H1 (cell line): ENCODE results near the gene MDFI. TPM values are rescaled to one million over a fixed set of nuclear protein-coding genes. Genes with fewer than 3 reads are reported as not detected.

Experiments used
- CBX5 ChIP-seq: fragments of 300-800, 300-1000 bp; sonication (generic); IDR thresholded peaks from 2 replicates; pipeline ENCODE4 v1.7.1; 2016; ENCODE audit warnings: antibody characterized with exemption, low read length, low read depth
- JUN ChIP-seq: IDR thresholded peaks from 2 replicates; pipeline ENCODE4 v1.6.1; 2011; ENCODE audit warnings: low read depth, mild to moderate bottlenecking, improper control_type of control experiment, low read length
- KDM5A ChIP-seq: fragments of 200-600 bp; IDR thresholded peaks from 2 replicates; pipeline ENCODE4 v1.7.1; 2012; ENCODE audit warnings: mild to moderate bottlenecking, low read length, inconsistent platforms, mixed read lengths
- polyA plus RNA-seq, 7 experiments: library from polyadenylated mRNA; depleted of rRNA in 3 of 7; stranded (reverse) in 5 of 7; unstranded in 2 of 7; fragments of >200 nt in 5 of 7; fragments of 200-250 nt in 2 of 7; gene quantifications; 1 replicate in 5 of 7; 2 replicates in 1 of 7; 4 replicates in 1 of 7; pipeline versions ENCODE4 v1.2.1 to v1.2.3, GENCODE V29; 2011 to 2013; ENCODE audit warnings: missing spikeins in 2 of 7, mixed read lengths in 2 of 7
- total RNA-seq: library from RNA; stranded (reverse); fragmentation: NEBNext Ultra II Directional; extraction: Animal tissue kit (Norgen Biotek cat#: 25700); gene quantifications from 2 replicates; pipeline ENCODE4 v1.2.1, GENCODE V29; 2021
- TF ChIP-seq, protein P1 (sequence below): fragments of 300-600 bp; sonication (generic); IDR thresholded peaks from 2 replicates; pipeline ENCODE4 v1.7.1; 2012; ENCODE audit warnings: low read length, moderate library complexity, mild to moderate bottlenecking, inconsistent platforms; ENCODE audit not compliant: insufficient replicate concordance

MDFI gene
- total and polyA plus RNA-seq, 2 of the 8 experiments (the other 6 are each of a cell fraction or from before 2014, with no cell fraction given), result 41.0 to 65.6 TPM

DNA sequence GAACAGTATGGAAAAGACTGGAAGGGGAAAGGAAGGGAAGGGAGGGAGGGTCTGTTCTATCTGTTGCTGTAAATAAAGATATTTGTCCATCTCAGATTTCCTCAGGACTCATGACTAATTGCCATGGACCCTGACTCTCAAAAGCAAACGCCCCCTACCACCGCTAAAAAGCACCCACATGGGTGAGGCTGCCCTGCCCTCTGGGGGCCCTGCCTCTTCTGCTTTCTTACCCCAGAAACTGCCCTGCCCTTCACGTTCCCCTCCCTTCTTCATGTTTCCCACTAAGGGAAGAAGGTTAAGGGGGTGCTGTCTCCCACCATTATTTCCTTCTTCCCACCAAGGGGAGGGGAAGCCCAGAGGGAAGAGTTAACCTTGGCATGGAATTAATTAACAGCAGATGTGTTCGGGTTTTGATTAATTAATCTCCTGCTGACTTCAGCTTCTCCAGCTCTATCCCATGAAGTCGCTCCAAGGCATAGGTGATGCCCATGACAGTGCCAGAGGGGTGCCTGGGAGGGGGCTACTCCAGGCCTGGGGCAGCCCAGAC, 16.0 kb downstream of the MDFI start (continued):
- TF ChIP-seq, protein P1, sequence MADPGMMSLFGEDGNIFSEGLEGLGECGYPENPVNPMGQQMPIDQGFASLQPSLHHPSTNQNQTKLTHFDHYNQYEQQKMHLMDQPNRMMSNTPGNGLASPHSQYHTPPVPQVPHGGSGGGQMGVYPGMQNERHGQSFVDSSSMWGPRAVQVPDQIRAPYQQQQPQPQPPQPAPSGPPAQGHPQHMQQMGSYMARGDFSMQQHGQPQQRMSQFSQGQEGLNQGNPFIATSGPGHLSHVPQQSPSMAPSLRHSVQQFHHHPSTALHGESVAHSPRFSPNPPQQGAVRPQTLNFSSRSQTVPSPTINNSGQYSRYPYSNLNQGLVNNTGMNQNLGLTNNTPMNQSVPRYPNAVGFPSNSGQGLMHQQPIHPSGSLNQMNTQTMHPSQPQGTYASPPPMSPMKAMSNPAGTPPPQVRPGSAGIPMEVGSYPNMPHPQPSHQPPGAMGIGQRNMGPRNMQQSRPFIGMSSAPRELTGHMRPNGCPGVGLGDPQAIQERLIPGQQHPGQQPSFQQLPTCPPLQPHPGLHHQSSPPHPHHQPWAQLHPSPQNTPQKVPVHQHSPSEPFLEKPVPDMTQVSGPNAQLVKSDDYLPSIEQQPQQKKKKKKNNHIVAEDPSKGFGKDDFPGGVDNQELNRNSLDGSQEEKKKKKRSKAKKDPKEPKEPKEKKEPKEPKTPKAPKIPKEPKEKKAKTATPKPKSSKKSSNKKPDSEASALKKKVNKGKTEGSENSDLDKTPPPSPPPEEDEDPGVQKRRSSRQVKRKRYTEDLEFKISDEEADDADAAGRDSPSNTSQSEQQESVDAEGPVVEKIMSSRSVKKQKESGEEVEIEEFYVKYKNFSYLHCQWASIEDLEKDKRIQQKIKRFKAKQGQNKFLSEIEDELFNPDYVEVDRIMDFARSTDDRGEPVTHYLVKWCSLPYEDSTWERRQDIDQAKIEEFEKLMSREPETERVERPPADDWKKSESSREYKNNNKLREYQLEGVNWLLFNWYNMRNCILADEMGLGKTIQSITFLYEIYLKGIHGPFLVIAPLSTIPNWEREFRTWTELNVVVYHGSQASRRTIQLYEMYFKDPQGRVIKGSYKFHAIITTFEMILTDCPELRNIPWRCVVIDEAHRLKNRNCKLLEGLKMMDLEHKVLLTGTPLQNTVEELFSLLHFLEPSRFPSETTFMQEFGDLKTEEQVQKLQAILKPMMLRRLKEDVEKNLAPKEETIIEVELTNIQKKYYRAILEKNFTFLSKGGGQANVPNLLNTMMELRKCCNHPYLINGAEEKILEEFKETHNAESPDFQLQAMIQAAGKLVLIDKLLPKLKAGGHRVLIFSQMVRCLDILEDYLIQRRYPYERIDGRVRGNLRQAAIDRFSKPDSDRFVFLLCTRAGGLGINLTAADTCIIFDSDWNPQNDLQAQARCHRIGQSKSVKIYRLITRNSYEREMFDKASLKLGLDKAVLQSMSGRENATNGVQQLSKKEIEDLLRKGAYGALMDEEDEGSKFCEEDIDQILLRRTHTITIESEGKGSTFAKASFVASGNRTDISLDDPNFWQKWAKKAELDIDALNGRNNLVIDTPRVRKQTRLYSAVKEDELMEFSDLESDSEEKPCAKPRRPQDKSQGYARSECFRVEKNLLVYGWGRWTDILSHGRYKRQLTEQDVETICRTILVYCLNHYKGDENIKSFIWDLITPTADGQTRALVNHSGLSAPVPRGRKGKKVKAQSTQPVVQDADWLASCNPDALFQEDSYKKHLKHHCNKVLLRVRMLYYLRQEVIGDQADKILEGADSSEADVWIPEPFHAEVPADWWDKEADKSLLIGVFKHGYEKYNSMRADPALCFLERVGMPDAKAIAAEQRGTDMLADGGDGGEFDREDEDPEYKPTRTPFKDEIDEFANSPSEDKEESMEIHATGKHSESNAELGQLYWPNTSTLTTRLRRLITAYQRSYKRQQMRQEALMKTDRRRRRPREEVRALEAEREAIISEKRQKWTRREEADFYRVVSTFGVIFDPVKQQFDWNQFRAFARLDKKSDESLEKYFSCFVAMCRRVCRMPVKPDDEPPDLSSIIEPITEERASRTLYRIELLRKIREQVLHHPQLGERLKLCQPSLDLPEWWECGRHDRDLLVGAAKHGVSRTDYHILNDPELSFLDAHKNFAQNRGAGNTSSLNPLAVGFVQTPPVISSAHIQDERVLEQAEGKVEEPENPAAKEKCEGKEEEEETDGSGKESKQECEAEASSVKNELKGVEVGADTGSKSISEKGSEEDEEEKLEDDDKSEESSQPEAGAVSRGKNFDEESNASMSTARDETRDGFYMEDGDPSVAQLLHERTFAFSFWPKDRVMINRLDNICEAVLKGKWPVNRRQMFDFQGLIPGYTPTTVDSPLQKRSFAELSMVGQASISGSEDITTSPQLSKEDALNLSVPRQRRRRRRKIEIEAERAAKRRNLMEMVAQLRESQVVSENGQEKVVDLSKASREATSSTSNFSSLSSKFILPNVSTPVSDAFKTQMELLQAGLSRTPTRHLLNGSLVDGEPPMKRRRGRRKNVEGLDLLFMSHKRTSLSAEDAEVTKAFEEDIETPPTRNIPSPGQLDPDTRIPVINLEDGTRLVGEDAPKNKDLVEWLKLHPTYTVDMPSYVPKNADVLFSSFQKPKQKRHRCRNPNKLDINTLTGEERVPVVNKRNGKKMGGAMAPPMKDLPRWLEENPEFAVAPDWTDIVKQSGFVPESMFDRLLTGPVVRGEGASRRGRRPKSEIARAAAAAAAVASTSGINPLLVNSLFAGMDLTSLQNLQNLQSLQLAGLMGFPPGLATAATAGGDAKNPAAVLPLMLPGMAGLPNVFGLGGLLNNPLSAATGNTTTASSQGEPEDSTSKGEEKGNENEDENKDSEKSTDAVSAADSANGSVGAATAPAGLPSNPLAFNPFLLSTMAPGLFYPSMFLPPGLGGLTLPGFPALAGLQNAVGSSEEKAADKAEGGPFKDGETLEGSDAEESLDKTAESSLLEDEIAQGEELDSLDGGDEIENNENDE, result no peak
- TF ChIP-seq KDM5A (no peak), JUN (no peak), CBX5 (no peak)
